IMR-90 (cell line): ENCODE results near the gene TRMT11.

Experiments
- BHLHE40 ChIP-seq: fragments of 150-350 bp; IDR thresholded peaks from 2 replicates; pipeline ENCODE4 v1.6.1; 2016; ENCODE audit warnings: mild to moderate bottlenecking, low read depth, low read length
- CTCF ChIP-seq: conservative IDR thresholded peaks from 2 replicates; pipeline ENCODE4 v1.5.1; 2012; ENCODE audit warnings: mild to moderate bottlenecking, low read depth, low read length, improper control_type of control experiment
- FOS ChIP-seq: fragments of 150-350 bp; IDR thresholded peaks from 2 replicates; pipeline ENCODE4 v1.6.1; 2016; ENCODE audit warnings: low read depth, low read length
- MAZ ChIP-seq: IDR thresholded peaks from 2 replicates; pipeline ENCODE4 v1.6.1; 2012; ENCODE audit warnings: low read depth, mild to moderate bottlenecking, low read length, improper control_type of control experiment, moderate library complexity, borderline replicate concordance
- MXI1 ChIP-seq: IDR thresholded peaks from 2 replicates; pipeline ENCODE4 v1.6.1; 2012; ENCODE audit warnings: low read depth, mild to moderate bottlenecking, low read length, moderate library complexity, borderline replicate concordance
- NFE2L2 ChIP-seq: fragments of 150-350 bp; IDR thresholded peaks from 2 replicates; pipeline ENCODE4 v1.6.1; 2016; ENCODE audit warnings: low read depth, mild to moderate bottlenecking, low read length
- POLR2A ChIP-seq: IDR thresholded peaks from 2 replicates; pipeline ENCODE4 v1.6.1; 2012; ENCODE audit warnings: mild to moderate bottlenecking, low read depth, low read length
- RAD21 ChIP-seq: IDR thresholded peaks from 2 replicates; pipeline ENCODE4 v1.6.1; 2012; ENCODE audit warnings: low read length, improper control_type of control experiment
- RCOR1 ChIP-seq: IDR thresholded peaks from 2 replicates; pipeline ENCODE4 v1.6.1; 2012; ENCODE audit warnings: mild to moderate bottlenecking, low read length, improper control_type of control experiment; ENCODE audit not compliant: insufficient replicate concordance
- RFX5 ChIP-seq: IDR thresholded peaks from 2 replicates; pipeline ENCODE4 v1.8.0; 2012; ENCODE audit warnings: low read depth, mild to moderate bottlenecking, low read length, moderate library complexity
- TF ChIP-seq, protein P1 (sequence below): fragments of 150-350 bp; IDR thresholded peaks from 2 replicates; pipeline ENCODE4 v1.6.1; 2017; ENCODE audit warnings: mild to moderate bottlenecking, antibody characterized with exemption, low read length, low read depth

DNA sequence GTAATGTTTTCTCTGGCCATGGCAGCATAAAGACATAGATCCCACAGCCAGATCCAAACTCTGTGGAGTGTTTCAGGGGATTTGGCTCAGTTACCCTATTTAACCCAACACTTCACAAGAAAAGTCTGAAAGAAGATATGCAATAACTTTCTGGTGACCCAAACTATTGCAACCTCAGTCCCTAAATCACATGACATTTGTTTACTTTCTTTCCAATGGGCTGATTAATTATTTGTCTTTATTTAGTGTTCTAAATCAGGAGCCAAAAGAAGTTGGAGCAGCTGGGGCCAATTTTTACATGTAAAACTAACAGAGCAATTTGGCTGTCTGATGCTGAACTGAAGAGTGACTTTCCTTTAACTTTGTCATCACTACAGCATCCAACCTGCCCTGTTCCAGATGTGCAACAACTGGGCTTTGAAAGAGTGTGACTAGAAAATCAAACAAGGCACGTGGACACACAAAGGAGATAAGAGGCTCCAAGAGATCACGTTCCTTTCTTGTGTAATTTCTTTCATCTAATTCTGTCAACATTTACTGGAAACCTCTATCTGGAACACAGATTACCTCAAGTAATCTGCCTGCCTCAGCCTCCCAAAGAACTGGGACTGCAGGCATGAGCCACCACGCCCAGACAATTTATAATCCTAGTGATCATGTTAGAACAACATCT, 90.8 kb downstream of the TRMT11 start:
- TF ChIP-seq POLR2A (no peak), MAZ (no peak), CTCF (no peak), NFE2L2 (no peak), RCOR1 (no peak), FOS (no peak), RFX5 (no peak), BHLHE40 (no peak), MXI1 (no peak), RAD21 (no peak)
- TF ChIP-seq, protein P1, sequence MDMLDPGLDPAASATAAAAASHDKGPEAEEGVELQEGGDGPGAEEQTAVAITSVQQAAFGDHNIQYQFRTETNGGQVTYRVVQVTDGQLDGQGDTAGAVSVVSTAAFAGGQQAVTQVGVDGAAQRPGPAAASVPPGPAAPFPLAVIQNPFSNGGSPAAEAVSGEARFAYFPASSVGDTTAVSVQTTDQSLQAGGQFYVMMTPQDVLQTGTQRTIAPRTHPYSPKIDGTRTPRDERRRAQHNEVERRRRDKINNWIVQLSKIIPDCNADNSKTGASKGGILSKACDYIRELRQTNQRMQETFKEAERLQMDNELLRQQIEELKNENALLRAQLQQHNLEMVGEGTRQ = no peak
